SK-N-SH (cell line): Measurements from ENCODE around the gene PIP5KL1. TPM values are rescaled to one million over a fixed set of nuclear protein-coding genes. Genes with fewer than 3 reads are reported as not detected.

Experiments
- CTCF ChIA-PET: fragments of 300-600, 350-600 bp; formaldehyde crosslinking; extraction: SDS; loops from one replicate; lab custom pipeline; 2021; lab: Yijun Ruan, JAX
- POLR2A ChIA-PET: fragments of 350-600 bp; sonication (Branson Sonifier 250); formaldehyde crosslinking; extraction: SDS; loops from one replicate; lab custom pipeline; 2020; ENCODE audit warnings: antibody characterized with exemption, inconsistent platforms; lab: Yijun Ruan, JAX
- DNase-seq: peaks from one replicate; pipeline ENCODE4 v3.0.0; 2012
- H2AFZ ChIP-seq: fragments of 200-600 bp; sonication (generic); 2 replicates; pipeline ENCODE4 v1.8.1; 2016; ENCODE audit warnings: antibody characterized with exemption, mild to moderate bottlenecking, low read depth
- H3F3A ChIP-seq: fragments of 200-600 bp; sonication (generic); replicated peaks from 2 replicates; pipeline ENCODE3; 2016; ENCODE audit warnings: antibody characterized with exemption, mild to moderate bottlenecking; ENCODE audit not compliant: insufficient read depth
- H3K27ac ChIP-seq, 2 experiments: fragments of 200-500 bp in 1 of 2; fragments of 200-600 bp in 1 of 2; sonication (Bioruptor generic) in 1 of 2; sonication (generic), shearing (Covaris generic) in 1 of 2; 2 replicates each; pipeline versions ENCODE4 v1.5.1 to v1.6.1; 2014 to 2016; ENCODE audit warnings: low read depth in 2 of 2, inconsistent platforms in 1 of 2, low read length in 1 of 2, mild to moderate bottlenecking in 1 of 2, mixed read lengths in 1 of 2
- H3K27me3 ChIP-seq: fragments of 200-600 bp; sonication (generic), shearing (Covaris generic); 2 replicates; pipeline ENCODE4 v1.6.1; 2016; ENCODE audit warnings: mixed run types; ENCODE audit not compliant: insufficient read depth
- H3K36me3 ChIP-seq, 2 experiments: fragments of 200-500 bp in 1 of 2; fragments of 200-600 bp in 1 of 2; sonication (Bioruptor generic) in 1 of 2; sonication (generic) in 1 of 2; replicated peaks in 1 of 2; 2 replicates each; pipeline versions ENCODE3 to v1.5.1; 2014 to 2016; ENCODE audit warnings: low read length in 1 of 2, mild to moderate bottlenecking in 1 of 2; ENCODE audit not compliant: insufficient read depth in 2 of 2, control insufficient read depth in 1 of 2
- H3K4me1 ChIP-seq, 2 experiments: fragments of 200-500 bp in 1 of 2; fragments of 200-600 bp in 1 of 2; sonication (Bioruptor generic) in 1 of 2; sonication (generic), shearing (Covaris generic) in 1 of 2; 2 replicates each; pipeline versions ENCODE4 v1.5.1 to v1.6.1; 2014 to 2016; ENCODE audit warnings: low read depth in 1 of 2, low read length in 1 of 2, mixed run types in 1 of 2; ENCODE audit not compliant: insufficient read depth in 2 of 2, control insufficient read depth in 1 of 2
- H3K4me2 ChIP-seq: fragments of 200-600 bp; sonication (generic), shearing (Covaris generic); 2 replicates; pipeline ENCODE4 v1.6.1; 2017; ENCODE audit warnings: mixed run types
- H3K4me3 ChIP-seq, 2 experiments: fragments of 200-500 bp in 1 of 2; fragments of 200-600 bp in 1 of 2; sonication (Bioruptor generic) in 1 of 2; sonication (generic), shearing (Covaris generic) in 1 of 2; 2 replicates each; pipeline versions ENCODE4 v1.5.1 to v1.8.1; 2014 to 2016; ENCODE audit warnings: low read depth in 2 of 2, inconsistent platforms in 1 of 2, low read length in 1 of 2, mild to moderate bottlenecking in 1 of 2, mixed read lengths in 1 of 2, moderate library complexity in 1 of 2
- H3K79me2 ChIP-seq: fragments of 200-600 bp; sonication (generic); 2 replicates; pipeline ENCODE4 v1.8.1; 2017; ENCODE audit warnings: mild to moderate bottlenecking; ENCODE audit not compliant: insufficient read depth
- H3K9ac ChIP-seq: fragments of 200-600 bp; sonication (generic); 2 replicates; pipeline ENCODE4 v1.6.1; 2017; ENCODE audit warnings: mixed run types
- H3K9me2 ChIP-seq: fragments of 200-600 bp; sonication (generic); 2 replicates; pipeline ENCODE4 v1.6.1; 2017; ENCODE audit warnings: mixed run types
- H3K9me3 ChIP-seq: fragments of 200-600 bp; sonication (generic); 2 replicates; pipeline ENCODE4 v1.6.1; 2017; ENCODE audit warnings: mixed run types, mild to moderate bottlenecking, moderate library complexity
- H4K20me1 ChIP-seq: fragments of 200-600 bp; sonication (generic); 2 replicates; pipeline ENCODE4 v1.6.1; 2017; ENCODE audit warnings: mild to moderate bottlenecking, mixed run types; ENCODE audit not compliant: insufficient read depth
- CTCF ChIP-seq: fragments of 200-600 bp; sonication (generic); IDR thresholded peaks from 2 replicates; pipeline ENCODE4 v1.6.1; 2017; ENCODE audit warnings: antibody characterized with exemption, mild to moderate bottlenecking, moderate library complexity
- FOXJ3 ChIP-seq: sonication (generic); formaldehyde crosslinking; IDR thresholded peaks from 2 replicates; pipeline ENCODE4 v1.5.1; 2020; ENCODE audit warnings: mild to moderate bottlenecking, missing genetic modification reagents
- NFIC ChIP-seq: IDR thresholded peaks from 2 replicates; pipeline ENCODE4 v1.4.0; 2012; ENCODE audit warnings: borderline replicate concordance
- RAD21 ChIP-seq: IDR thresholded peaks from 2 replicates; pipeline ENCODE4 v1.6.1; 2012; ENCODE audit warnings: mild to moderate bottlenecking, low read length
- USF1 ChIP-seq: IDR thresholded peaks from 2 replicates; pipeline ENCODE4 v1.4.0; 2012; ENCODE audit warnings: low read depth, borderline replicate concordance
- ZBTB33 ChIP-seq: IDR thresholded peaks from 2 replicates; pipeline ENCODE4 v1.4.0; 2012; ENCODE audit warnings: low read depth, borderline replicate concordance
- WGBS: methylation state at CpG from one replicate; pipeline ENCODE4 v1.1.6; 2017; ENCODE audit warnings: low lambda C conversion rate; 5-methylcytosine and 5-hydroxymethylcytosine counted together
- polyA plus RNA-seq, 3 experiments: library from polyadenylated mRNA; depleted of rRNA; stranded (reverse); fragments of >200 nt; gene quantifications; 2 replicates each; pipeline ENCODE4 v1.2.3, GENCODE V29; 2012

The PIP5KL1 gene
- polyA plus RNA-seq, 1 of the 3 experiments (the other 2 are of a cell fraction), result 4.0 TPM

- DNase-seq, result no peak
- Histone ChIP-seq H3K27me3 (no peaks in the 10 kb centered on the region), H3K9ac (peak overlapping the region; percentile 79; the same call in 1 of the 2 replicates), H3F3A (no peaks in the 10 kb centered on the region), H3K4me2 (peak overlapping the region; percentile 98), H3K4me1 (peaks cover 36 to 58% of the 10 kb centered on the region in 2 experiments), H3K27ac (peak overlapping the region; percentile 27 to 77; a peak in 3 of 4 replicates), H2AFZ (no peak overlapping the region; the same call in 1 of the 2 replicates), H3K4me3 (peak overlapping the region; percentile 72 to 96), H3K9me2 (no peaks in the 10 kb centered on the region), H3K36me3 (no peaks in the 10 kb centered on the region), H3K79me2 (peaks cover 66% of the 10 kb centered on the region), H4K20me1 (peaks cover 62% of the 10 kb centered on the region), H3K9me3 (no peaks in the 10 kb centered on the region)
- WGBS, result 65% methylated on average over 5 of the region's 5 CpGs
- ChIA-PET CTCF (interaction anchor here (0.8 to 6.2 kb wide), 7 partner anchors 8 to 57 kb away, joined by 3 to 60 read pairs (median 6); no protein-coding TSS in a partner anchor), POLR2A (interaction anchor here (0.8 kb wide), 1 partner anchor 31 kb away, joined by 3 read pairs; no protein-coding TSS in a partner anchor)
- TF ChIP-seq USF1, result no peak
- no peak for TF ChIP-seq ZBTB33
- TF ChIP-seq RAD21, result no peak
- TF ChIP-seq FOXJ3, result no peak
- TF ChIP-seq NFIC, result no peak
Observed at GRCh38 chr9:127979015-127979332, 48.4 kb upstream of the PIP5KL1 start.

GRCh38 chr9:127977884-127978647 is 47.5 kb upstream of the PIP5KL1 start:
- H4K20me1 ChIP-seq, result peaks cover 71% of the 10 kb centered on the region
- H3K4me3 ChIP-seq, result peak overlapping the region; percentile 72 to 96
- no peaks in the 10 kb centered on the region for H3K9me3 ChIP-seq
- no peaks in the 10 kb centered on the region for H3K9me2 ChIP-seq
- H3F3A ChIP-seq, result no peaks in the 10 kb centered on the region
- H3K4me2 ChIP-seq, result peak overlapping the region; percentile 98
- no peak for DNase-seq
- ChIA-PET CTCF (interaction anchor here (0.9 to 6.5 kb wide), 8 partner anchors 23 to 57 kb away, joined by 3 to 60 read pairs (median 4); no protein-coding TSS in a partner anchor), POLR2A (interaction anchor here (1.2 kb wide), 1 partner anchor 23 kb away, joined by 3 read pairs; no protein-coding TSS in a partner anchor)
- peaks cover 45 to 66% of the 10 kb centered on the region in 2 experiments for H3K4me1 ChIP-seq
- H3K79me2 ChIP-seq, result peaks cover 75% of the 10 kb centered on the region
- H2AFZ ChIP-seq, result no peak overlapping the region
- no peaks in the 10 kb centered on the region for H3K36me3 ChIP-seq
- H3K27me3 ChIP-seq, result no peaks in the 10 kb centered on the region
- TF ChIP-seq NFIC (no peak), CTCF (peak; percentile 24; the same call in 1 of the 2 replicates)
- peak overlapping the region in 1 of 2 experiments; percentile 93; a peak in 2 of 4 replicates for H3K27ac ChIP-seq
- H3K9ac ChIP-seq, result peak overlapping the region; percentile 39; the same call in 1 of the 2 replicates
- 76% methylated on average over 12 of the region's 12 CpGs for WGBS
